NCI-H1694 (cell line): Measurements from ENCODE around the gene PPFIA3.
"Not testable (repeated sequence)": the region's sequence is repeated elsewhere in the genome, so short reads cannot be mapped to it uniquely, and the experiment has no call there.

ENCODE experiments used
- DNase-seq: peaks from one replicate; lab custom pipeline; 2025; lab: John Stamatoyannopoulos, UW

The PPFIA3 gene

GRCh38 chr19:49125025-49125731 is 5.8 kb downstream of the PPFIA3 start:
- no peak for DNase-seq

GRCh38 chr19:49126575-49126974 is 7.2 kb downstream of the PPFIA3 start:
- DNase-seq: no peak

- DNase-seq: not testable (repeated sequence)
These were observed 7.9 kb downstream of the PPFIA3 start for GRCh38 chr19:49127225-49127624.

GRCh38 chr19:49127674-49128544 is 8.6 kb downstream of the PPFIA3 start:
- DNase-seq: peak; percentile 91

- DNase-seq: no peak
These were observed 9.3 kb downstream of the PPFIA3 start for GRCh38 chr19:49128545-49129237.

- DNase-seq: no peak
These were observed 9.9 kb downstream of the PPFIA3 start for GRCh38 chr19:49129238-49129583.

- DNase-seq: no peak
These were observed 11.0 kb downstream of the PPFIA3 start for GRCh38 chr19:49130325-49130724.

GRCh38 chr19:49132974-49133609 is 13.7 kb downstream of the PPFIA3 start:
- no peak for DNase-seq

- DNase-seq: no peak
These were observed 14.5 kb downstream of the PPFIA3 start for GRCh38 chr19:49133621-49134454.

- no peak for DNase-seq
These were observed 16.3 kb downstream of the PPFIA3 start for GRCh38 chr19:49135686-49136085.

- DNase-seq: no peak
These were observed 17.4 kb downstream of the PPFIA3 start for GRCh38 chr19:49136771-49137171.

- no peak for DNase-seq
These were observed 21.6 kb downstream of the PPFIA3 start for GRCh38 chr19:49140951-49141350.

GRCh38 chr19:49141352-49141751 is 22.0 kb downstream of the PPFIA3 start:
- DNase-seq: no peak

- DNase-seq: peak; percentile 88
These were observed 23.6 kb downstream of the PPFIA3 start for GRCh38 chr19:49142866-49143335.

GRCh38 chr19:49145573-49146407 is 26.4 kb downstream of the PPFIA3 start:
- DNase-seq: peak; percentile 86

GRCh38 chr19:49146408-49146770 is 27.0 kb downstream of the PPFIA3 start:
- DNase-seq: not testable (repeated sequence)

GRCh38 chr19:49148044-49148682 is 28.8 kb downstream of the PPFIA3 start:
- DNase-seq: no peak

GRCh38 chr19:49148784-49149651 is 29.7 kb downstream of the PPFIA3 start:
- DNase-seq: peak; percentile 81

- DNase-seq: peak; percentile 90
These were observed 30.3 kb downstream of the PPFIA3 start for GRCh38 chr19:49149652-49150105.
